HG03354 (cell line): ENCODE measurements around the gene OBSL1.

ENCODE experiments used
- ATAC-seq: cut with Tn5 transposase; IDR thresholded peaks from one replicate; pipeline ENCODE4 v1.9.1; 2021; ENCODE audit warnings: mild to moderate bottlenecking; ENCODE audit not compliant: unreplicated experiment, poor library complexity, severe bottlenecking

The OBSL1 gene

DNA sequence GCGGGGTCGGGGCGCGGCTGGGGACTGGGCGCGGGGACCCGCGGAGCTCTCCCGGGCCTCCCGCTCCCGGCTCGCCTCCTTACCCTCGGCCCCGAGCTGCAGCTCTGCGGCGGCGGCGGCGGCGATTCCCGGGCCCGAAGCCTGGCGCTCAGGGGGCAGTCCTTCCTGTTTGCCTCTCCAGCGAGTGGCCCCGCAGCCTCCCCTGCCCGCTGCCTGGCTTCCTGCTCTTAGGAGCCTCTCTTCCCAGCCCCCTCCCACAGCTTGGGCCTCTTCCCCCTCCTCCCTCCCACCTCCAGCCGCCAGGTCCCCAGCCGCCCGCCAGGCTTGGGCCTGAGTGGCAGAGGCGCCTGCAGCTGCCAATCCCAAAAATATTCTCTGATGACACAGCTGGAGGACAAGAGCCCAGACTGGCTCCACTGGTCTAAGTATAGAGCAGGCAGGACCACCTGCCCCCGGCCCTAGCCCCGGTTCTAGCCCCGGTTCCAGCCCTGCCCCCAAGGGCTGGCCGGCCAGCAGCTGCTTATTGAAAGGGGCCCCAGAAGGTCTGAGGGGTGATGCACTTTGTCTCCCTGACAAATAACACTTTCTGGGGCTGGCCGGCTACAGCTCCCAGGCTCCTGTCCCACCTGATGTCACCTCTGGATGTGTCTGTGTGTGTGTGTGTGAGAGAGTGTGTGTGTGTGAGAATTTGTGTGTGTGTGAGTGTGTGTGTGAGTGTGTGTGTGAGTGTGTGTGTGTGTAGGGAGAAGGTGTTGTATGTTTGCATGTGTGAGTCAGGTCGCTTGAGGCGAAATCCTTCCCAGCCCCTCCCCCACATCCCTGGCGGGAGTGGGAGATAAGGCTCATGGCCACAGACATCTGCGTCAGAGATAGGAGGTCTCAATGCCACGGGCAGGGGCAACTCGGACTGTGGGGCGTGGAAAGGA is at the start of gene OBSL1:
Gene OBSL1, minus strand, starts transcription at position 229 of the 926 bp plus-strand sequence. CDS start 307 bp downstream, outside the sequence.
- no peak for ATAC-seq

DNA sequence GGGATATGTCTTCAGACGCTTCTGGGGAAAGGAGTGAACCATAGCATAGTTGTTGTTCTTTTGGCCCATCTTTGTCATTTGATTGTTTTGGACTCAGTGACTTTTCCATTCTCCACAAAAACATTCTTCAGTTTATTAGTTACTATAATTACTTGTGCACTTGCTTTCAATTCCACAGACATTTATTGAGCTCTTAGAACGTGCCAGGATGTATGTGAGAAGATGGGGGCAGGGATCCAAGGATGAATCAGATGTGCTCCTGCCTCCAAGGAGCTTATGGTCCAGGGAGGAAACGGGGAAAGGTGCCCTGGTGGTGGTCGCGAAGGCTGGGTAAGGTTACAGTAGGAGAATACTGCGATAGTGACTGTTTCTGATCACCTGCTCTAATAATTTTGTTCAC is 49.2 kb upstream of the OBSL1 start:
- no peak for ATAC-seq

DNA sequence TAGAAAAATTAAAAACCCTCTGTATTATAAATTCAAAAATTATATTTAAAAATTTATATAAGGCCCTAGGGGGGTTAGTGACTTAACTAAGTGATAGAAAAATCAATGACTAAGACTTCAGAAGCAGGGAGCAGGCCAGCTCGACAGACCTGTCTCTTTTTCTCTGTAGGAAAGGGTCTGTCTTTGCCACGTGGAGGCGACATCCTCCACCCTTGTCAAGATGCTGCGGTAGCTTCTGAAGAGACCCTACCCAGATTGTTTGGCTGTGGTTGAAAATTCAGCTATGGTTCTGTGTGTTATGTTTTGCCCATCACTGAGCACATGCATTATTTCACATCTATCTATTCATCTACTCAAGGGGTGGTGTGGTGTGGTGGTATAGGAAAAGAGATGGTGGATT is 47.9 kb upstream of the OBSL1 start:
- ATAC-seq: no peak

DNA sequence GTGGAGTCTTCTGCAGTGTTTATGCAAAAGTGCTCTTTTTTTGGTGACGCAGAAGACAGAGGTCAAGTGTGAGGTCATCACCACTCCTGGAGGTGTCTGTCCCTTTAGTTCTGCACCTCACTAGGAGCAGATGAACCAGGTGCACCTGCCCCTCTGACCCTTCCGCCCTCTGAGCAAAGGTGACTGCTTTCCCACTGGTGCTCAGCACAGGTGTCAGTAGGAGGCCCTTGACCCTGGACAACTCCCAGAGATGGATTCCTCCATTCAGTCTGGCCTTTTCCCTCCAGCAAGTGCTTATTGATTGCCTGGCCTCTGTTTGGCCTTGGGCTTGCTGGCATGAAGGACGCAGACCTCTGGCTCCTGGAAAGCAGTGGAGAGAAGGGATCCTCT is 47.4 kb upstream of the OBSL1 start:
- ATAC-seq: no peak

DNA sequence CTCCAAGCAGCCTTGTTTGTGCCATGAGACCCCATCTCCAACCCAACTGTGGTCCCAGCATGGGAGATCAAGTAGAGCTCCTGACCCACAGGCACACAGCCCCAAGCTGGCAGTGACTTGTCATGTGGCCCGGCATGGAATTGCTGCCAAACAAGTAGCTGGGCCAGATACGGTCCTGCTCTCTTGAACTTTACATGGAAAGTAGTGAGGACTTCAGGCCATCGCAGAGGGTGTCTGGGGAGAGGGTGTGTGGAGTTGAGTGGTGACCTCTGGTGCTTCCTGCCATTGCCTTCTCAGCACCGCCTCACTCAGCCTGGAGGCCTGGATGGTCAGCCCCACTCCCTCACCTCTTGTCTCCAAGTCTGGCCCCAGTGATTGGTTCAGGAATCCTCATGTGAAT is 45.2 kb upstream of the OBSL1 start:
- no peak for ATAC-seq

DNA sequence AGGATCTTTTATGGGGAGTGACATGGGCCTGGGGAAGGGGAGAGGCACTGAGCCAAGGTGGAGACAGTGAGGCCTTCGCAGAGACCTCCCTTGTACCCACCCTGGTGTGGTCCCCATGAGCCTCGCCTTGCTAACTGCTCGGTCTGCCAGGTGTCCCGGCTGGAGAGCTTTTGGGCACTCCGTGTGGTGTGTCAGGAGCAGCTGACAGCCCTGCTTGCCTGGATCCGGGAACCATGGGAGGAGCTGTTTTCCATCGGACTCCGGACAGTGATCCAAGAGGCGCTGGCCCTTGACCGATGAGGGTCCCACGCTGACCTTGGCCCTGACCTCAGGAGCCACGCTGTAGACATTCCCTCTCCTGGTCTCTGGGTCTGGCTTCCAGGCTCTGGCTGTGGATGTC is 44.6 kb upstream of the OBSL1 start:
- no peak for ATAC-seq

DNA sequence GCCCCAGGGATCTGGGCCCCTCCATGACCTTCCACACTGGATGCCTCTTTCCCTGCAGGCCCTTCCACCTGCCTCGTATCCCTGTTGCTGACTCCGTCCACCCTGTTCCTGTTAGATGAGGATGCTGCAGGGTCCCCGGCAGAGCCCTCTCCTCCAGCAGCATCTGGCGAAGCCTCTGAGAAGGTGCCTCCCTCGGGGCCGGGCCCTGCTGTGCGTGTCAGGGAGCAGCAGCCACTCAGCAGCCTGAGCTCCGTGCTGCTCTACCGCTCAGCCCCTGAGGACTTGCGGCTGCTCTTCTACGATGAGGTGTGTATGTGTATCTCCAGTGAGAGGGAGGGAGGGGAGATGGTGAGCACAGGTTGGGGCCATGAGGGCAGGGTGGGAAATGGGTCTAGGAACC is 43.7 kb upstream of the OBSL1 start:
- ATAC-seq: no peak

DNA sequence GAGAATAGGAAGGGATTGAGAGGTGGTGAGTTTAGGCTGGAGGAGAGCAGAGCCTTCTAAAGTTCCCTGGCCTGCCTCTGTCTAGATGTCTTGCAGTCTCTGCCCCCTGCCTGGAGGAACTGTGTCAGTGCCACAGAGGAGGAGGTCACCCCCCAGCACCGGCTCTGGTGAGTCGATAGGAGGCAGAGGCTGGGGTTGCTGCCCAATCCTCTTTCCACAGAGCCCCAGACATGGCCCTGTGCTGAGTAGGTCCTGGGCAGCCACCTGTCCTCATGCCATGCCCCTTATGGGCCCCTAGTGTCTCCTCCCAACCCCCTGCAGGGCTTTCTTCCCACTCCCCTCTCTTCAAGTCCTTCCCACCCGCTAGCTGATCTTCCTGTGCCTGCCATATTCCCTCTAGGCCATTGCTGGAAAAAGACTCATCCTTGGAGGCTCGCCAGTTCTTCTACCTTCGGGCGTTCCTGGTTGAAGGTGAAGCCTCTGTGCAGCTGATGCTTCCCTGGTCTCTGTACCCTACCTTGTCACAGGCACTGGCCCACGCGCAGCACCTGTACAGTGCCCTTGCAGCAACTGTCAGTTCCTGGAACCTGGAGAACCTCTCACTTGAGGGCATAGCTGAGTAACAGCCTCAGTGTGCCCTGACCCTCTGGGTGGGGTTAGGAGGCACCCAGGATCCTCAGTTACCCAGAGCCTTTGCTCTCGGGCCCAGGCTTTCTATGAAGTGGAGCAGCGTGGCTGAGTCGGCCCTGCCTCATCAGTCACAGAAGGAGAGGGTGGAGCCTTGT is 42.9 kb upstream of the OBSL1 start:
- ATAC-seq: no peak

DNA sequence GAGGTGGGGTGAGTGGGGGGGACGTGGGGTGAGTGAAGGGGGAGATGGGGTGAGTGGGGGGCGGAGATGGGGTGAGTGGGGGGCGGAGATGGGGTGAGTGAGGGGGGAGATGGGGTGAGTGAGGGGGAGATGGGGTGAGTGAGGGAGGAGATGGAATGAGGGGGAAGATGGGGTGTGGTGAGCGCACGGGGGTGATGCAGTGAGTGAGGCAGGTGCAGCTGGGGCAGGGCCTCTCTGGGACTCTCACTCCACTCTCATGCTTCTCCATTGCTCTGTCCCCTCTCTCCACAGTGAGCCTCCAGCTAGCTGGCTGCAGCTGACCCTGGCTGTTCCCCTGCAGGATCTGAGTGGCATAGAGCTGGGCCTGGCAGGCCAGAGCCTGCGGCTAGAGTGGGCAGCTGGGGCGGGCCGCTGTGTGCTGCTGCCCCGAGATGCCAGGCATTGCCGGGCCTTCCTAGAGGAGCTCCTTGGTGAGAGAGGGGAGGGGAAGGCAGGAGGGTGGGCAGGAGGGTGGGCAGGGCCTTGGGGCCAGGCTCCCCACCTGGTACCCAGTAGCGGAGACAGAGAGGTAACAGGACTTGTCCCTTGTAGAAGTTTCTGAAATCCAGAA is 42.2 kb upstream of the OBSL1 start:
- no peak for ATAC-seq

DNA sequence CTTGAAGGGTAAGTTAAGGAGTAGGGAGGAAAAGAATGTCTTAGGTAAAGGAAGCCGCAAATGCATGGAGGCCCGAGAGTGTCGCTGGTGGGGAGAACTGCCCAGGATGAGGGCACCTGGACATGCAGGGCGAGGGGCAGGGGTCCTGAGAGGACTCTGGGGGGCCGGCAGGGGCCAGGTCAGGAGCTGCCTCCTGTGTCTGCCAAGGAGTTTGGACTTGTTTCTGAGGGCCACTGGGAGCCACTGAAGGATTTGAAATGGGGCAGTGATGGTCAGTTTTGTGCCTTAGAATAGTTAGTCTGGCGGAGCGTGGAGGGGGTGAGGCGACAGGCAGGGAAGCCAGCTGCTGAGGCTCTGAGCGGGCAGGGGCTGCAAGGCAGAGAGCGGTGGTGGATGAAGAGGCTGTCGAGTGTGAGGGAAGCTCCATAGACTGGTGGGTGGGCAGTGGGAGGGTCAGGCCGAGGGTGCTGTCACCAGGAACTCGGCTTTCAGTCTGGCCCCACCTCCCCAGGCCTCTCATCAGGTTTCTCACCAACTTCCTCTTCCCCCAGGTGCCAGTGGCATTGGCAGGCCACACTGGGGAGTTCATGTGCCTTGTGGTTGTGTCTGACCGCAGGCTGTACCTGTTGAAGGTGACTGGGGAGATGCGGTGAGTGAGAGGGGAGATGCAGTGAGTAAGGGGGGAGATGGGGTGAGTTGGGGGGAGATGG is 41.4 kb upstream of the OBSL1 start:
- no peak for ATAC-seq

DNA sequence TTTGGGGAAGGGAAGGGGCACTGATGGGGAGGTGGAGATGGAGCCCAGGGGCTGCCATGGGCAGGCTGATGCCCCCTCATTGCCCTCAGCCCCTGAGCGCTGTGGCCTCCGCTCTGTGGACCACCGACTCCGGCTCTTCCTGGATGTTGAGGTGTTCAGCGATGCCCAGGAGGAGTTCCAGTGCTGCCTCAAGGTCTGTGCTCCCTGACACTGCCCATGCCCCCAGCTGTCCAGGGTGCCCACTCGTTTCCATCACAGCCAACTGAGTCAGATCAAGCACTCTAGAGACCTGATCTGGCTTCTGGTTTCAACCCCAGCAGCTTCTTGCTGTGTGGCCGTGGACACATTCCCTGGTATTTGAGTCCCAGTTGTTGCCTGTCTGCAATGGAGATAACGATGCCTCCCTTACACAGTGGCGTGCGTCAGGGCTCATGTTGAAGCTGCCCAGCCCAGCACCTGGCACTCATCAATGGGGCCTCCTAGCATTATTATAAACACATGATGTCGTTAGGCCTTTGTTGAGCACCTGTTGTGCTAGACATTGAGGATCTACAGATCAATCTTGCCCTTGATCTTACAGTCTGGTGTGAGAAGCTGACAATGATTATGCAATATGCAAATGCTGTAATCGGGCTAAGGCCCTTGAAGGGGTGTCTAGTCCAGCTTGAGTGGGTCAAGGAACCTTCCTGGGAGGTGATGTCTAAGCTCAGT is 40.7 kb upstream of the OBSL1 start:
- ATAC-seq: no peak

DNA sequence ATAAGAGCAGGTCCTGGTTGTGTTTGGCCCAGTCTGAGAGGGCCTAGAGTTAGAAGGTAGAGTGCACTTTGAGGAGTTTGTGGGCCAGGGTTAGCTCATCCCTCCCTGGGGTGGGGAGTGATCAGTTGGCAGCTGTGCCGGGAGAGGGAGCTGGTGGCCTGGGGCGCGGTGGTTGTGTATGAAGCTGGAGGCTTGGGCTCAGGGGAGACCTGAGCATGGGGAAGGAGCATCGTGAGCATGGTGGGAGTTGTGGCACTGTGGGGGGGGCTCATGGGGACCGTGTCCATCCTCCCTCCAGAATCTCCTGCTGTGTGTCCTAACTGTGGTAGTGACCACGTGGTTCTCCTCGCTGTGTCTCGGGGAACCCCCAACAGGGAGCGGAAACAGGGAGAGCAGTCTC is 40.0 kb upstream of the OBSL1 start:
- ATAC-seq: no peak

DNA sequence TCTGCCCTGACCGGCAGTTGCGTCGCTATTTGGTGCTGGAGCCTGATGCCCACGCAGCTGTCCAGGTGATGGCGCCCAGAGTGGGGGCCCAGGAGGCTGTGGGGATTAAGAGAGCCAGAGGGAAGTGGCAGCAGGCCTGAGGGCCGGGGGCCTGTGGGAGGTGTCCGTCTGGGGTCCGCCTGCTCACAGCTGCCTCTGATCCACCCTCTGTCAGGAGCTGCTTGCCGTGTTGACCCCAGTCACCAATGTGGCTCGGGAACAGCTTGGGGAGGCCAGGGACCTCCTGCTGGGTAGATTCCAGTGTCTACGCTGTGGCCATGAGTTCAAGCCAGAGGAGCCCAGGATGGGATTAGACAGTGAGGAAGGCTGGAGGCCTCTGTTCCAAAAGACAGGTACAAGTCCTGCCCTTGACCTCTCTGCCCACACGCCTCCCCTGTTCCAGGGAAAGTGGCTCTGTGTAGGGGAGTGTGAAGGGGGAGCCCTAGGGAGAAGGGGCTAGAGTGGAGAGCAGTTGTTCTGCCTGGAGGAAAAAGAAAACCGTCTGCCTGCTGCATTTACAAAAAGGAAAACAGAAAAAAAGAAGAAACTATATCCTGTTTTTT is 37.9 kb upstream of the OBSL1 start:
- no peak for ATAC-seq

DNA sequence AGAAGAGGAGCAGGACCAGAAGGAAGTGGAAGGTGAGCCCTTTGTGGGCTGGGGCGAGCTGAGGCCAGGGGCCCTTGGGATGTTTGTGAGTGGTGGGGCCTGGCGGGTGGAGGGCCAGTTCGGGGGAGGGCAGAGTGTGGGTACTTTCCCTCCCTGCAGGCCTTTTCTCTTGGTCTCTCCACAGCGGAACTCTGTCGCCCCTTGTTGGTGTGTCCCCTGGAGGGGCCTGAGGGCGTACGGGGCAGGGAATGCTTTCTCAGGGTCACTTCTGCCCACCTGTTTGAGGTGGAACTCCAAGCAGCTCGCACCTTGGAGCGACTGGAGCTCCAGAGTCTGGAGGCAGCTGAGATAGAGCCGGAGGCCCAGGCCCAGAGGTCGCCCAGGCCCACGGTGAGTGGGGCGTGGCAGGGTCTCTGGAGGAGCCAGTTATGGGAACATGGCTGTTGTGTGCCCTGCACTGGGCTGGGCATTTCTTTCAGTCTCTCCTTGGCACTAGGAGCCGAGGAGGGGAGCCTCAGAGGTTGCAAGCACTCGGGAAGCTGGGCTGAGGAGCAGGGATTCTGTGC is 37.1 kb upstream of the OBSL1 start:
- ATAC-seq: no peak

DNA sequence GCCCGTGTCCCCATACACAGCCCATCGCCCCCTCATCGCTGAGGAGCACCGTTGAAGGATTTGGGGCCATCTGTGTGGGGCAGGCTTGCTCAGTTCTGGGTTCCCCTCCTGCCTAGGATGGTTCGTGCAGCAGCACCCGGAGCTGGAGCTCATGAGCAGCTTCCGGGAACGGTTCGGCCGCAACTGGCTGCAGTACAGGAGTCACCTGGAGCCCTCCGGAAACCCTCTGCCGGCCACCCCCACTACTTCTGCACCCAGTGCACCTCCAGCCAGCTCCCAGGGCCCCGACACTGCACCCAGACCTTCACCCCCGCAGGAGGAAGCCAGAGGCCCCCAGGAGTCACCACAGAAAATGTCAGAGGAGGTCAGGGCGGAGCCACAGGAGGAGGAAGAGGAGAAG is 36.6 kb upstream of the OBSL1 start:
- no peak for ATAC-seq

DNA sequence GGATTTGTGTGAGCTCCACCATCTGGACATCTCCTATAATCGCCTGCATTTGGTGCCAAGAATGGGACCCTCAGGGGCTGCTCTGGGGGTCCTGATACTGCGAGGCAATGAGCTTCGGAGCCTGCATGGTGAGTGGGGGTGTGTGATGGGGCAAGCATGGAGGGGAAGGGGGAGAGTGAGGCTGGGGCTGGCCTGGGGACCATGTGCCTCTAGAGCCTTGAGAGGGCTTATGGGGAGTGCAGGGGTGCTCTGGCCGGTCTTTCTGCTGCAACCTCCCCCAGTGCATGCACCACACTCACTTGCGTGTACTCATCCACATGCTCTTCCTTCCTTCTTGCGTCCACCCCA is 34.2 kb upstream of the OBSL1 start:
- ATAC-seq: no peak

DNA sequence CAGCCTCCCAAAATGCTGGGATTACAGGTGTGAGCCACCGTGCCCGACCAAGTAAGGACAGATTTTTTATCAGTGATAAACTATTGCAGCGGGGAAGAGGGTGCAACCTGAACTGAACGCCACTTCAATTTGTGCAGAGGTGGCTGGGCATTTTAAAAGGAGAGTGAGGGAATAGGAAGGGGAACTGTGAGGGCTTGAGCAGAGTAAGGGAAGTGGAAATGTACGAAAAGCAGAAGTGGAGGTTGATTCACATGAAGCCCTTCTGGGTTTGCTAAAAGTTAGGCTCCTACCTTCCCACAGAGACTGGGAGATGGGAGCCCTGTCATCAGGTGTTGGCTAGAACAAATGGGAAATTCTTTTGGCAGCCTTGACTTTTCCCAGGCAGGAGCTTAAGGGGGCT is 32.4 kb upstream of the OBSL1 start:
- ATAC-seq: no peak

DNA sequence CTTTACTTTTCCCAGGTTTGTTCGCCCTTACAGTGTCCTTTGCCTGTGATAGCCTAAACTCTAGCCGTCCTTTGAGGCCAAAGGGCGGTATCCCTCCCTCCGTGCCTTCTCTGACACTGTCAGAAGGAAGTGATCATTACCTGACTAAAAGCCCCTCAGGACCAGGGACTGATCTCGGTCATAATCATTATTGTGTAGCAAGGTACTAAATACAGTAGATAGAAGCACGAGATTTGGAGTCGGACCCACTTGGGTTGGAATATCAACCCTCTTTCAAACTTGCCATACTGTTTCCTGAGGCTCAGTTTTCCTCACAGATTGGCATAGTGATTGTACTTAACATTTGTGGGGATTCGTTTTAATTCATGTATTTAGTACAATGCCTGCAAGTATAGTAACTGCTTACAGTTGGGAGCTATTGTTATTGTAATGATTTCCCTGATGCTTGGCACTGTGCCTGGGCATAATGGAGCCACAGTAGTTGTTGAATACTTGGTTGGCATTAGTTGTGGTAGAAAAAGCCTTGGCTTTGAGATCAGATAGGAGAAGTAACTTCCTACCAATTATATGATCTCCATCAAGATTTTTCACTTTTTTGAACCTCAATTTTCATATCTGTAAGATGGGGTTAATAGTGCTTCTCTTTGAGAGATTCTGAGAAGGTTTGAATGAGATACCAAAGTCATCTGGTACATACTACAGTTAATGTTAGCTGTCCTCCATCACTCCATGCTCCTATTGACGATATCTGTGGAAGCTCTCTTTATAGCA is 27.2 kb upstream of the OBSL1 start:
- no peak for ATAC-seq
